H9 (cell line): Measurements from ENCODE around the gene ELOA. TPM values are rescaled to one million over a fixed set of nuclear protein-coding genes. Genes with fewer than 3 reads are reported as not detected.

Source experiments
- DNase-seq: peaks from one replicate; pipeline ENCODE4 v3.0.0-alpha.2; 2017
- H2AFZ ChIP-seq: one replicate; pipeline ENCODE4 v1.6.1; 2013; ENCODE audit warnings: mild to moderate bottlenecking, low read length, control low read depth, moderate library complexity
- H2AK5ac ChIP-seq: 2 replicates; pipeline ENCODE4 v1.6.1; 2013; ENCODE audit warnings: low read length, control low read depth, mixed read lengths; ENCODE audit not compliant: insufficient read length
- H2BK120ac ChIP-seq: one replicate; pipeline ENCODE4 v1.6.1; 2013; ENCODE audit warnings: low read depth, mild to moderate bottlenecking, low read length, control low read depth, inconsistent platforms; ENCODE audit not compliant: poor library complexity, severe bottlenecking
- H2BK12ac ChIP-seq: 2 replicates; pipeline ENCODE4 v1.6.1; 2013; ENCODE audit warnings: low read length, control low read depth, mixed read lengths, low read depth; ENCODE audit not compliant: insufficient read length
- H2BK15ac ChIP-seq: 2 replicates; pipeline ENCODE4 v1.6.1; 2013; ENCODE audit warnings: low read depth, low read length, control low read depth
- H2BK20ac ChIP-seq: one replicate; pipeline ENCODE4 v1.6.1; 2013; ENCODE audit warnings: low read depth, mild to moderate bottlenecking, low read length, control low read depth, inconsistent platforms; ENCODE audit not compliant: poor library complexity, severe bottlenecking
- H2BK5ac ChIP-seq: 2 replicates; pipeline ENCODE4 v1.6.1; 2013; ENCODE audit warnings: low read length, control low read depth, mixed read lengths; ENCODE audit not compliant: insufficient read length
- H3K14ac ChIP-seq: 2 replicates; pipeline ENCODE4 v1.6.1; 2013; ENCODE audit warnings: low read length, control low read depth; ENCODE audit not compliant: insufficient read depth
- H3K18ac ChIP-seq: 2 replicates; pipeline ENCODE4 v1.6.1; 2013; ENCODE audit warnings: low read depth, mild to moderate bottlenecking, mixed read lengths, low read length, control low read depth; ENCODE audit not compliant: insufficient read length
- H3K23ac ChIP-seq: 2 replicates; pipeline ENCODE4 v1.6.1; 2013; ENCODE audit warnings: low read length, control low read depth, mixed read lengths, low read depth; ENCODE audit not compliant: insufficient read length
- H3K23me2 ChIP-seq: 2 replicates; pipeline ENCODE4 v1.6.1; 2013; ENCODE audit warnings: low read depth, mild to moderate bottlenecking, mixed read lengths, low read length, control low read depth; ENCODE audit not compliant: insufficient read length, poor library complexity, severe bottlenecking
- H3K27ac ChIP-seq: 2 replicates; pipeline ENCODE4 v1.5.1; 2013; ENCODE audit warnings: low read length, control low read depth, mixed read lengths, low read depth; ENCODE audit not compliant: insufficient read length
- H3K27me3 ChIP-seq: 2 replicates; pipeline ENCODE4 v1.6.1; 2013; ENCODE audit warnings: low read length, control low read depth, inconsistent platforms; ENCODE audit not compliant: insufficient read depth
- H3K4ac ChIP-seq: 2 replicates; pipeline ENCODE4 v1.6.1; 2013; ENCODE audit warnings: low read depth, mild to moderate bottlenecking, control low read depth, inconsistent platforms, low read length, moderate library complexity
- H3K4me1 ChIP-seq: 2 replicates; pipeline ENCODE4 v1.6.1; 2013; ENCODE audit warnings: low read length, control low read depth, inconsistent platforms; ENCODE audit not compliant: insufficient read depth
- H3K4me2 ChIP-seq: 2 replicates; pipeline ENCODE4 v1.6.1; 2013; ENCODE audit warnings: low read length, control low read depth, mixed read lengths; ENCODE audit not compliant: insufficient read length, insufficient read depth
- H3K56ac ChIP-seq: 2 replicates; pipeline ENCODE4 v1.6.1; 2013; ENCODE audit warnings: low read depth, mild to moderate bottlenecking, mixed read lengths, low read length, control low read depth; ENCODE audit not compliant: insufficient read length
- H3K79me1 ChIP-seq: 2 replicates; pipeline ENCODE4 v1.6.1; 2013; ENCODE audit warnings: low read depth, mild to moderate bottlenecking, moderate library complexity, low read length, control low read depth, inconsistent platforms; ENCODE audit not compliant: insufficient read depth, poor library complexity, severe bottlenecking
- H3K79me2 ChIP-seq: 2 replicates; pipeline ENCODE4 v1.6.1; 2013; ENCODE audit warnings: low read length, control low read depth, inconsistent platforms; ENCODE audit not compliant: insufficient read depth
- H3K9ac ChIP-seq: 2 replicates; pipeline ENCODE4 v1.6.1; 2013; ENCODE audit warnings: low read length, control low read depth, mixed read lengths; ENCODE audit not compliant: insufficient read length; ENCODE audit errors: extremely low read depth
- H3K9me3 ChIP-seq: one replicate; pipeline ENCODE4 v1.6.1; 2013; ENCODE audit warnings: low read depth, low read length, inconsistent platforms; ENCODE audit not compliant: control insufficient read depth
- H3T11ph ChIP-seq: one replicate; pipeline ENCODE4 v1.6.1; 2013; ENCODE audit warnings: mild to moderate bottlenecking, low read length, control low read depth, inconsistent platforms
- H4K20me1 ChIP-seq: one replicate; pipeline ENCODE4 v1.6.1; 2013; ENCODE audit not compliant: control insufficient read depth, insufficient read length, insufficient read depth
- H4K5ac ChIP-seq: 2 replicates; pipeline ENCODE4 v1.6.1; 2013; ENCODE audit warnings: low read depth, mild to moderate bottlenecking, mixed read lengths, low read length, control low read depth; ENCODE audit not compliant: insufficient read length
- H4K8ac ChIP-seq: replicated peaks from 2 replicates; pipeline ENCODE4 v1.6.1; 2013; ENCODE audit warnings: low read length, control low read depth, mixed read lengths, low read depth; ENCODE audit not compliant: insufficient read length
- H4K91ac ChIP-seq: 2 replicates; pipeline ENCODE4 v1.6.1; 2013; ENCODE audit warnings: low read depth, mild to moderate bottlenecking, moderate library complexity, mixed read lengths, low read length, control low read depth; ENCODE audit not compliant: insufficient read length
- H3K27ac Mint-ChIP-seq, 3 experiments: 2 replicates in 2 of 3; 3 replicates in 1 of 3; pipeline ENCODE4 v1.8.0; 2020 to 2021; ENCODE audit warnings: mixed read lengths in 3 of 3, mild to moderate bottlenecking in 1 of 3, moderate library complexity in 1 of 3
- H3K27me3 Mint-ChIP-seq: 2 replicates; pipeline ENCODE4 v1.8.0; 2021; ENCODE audit warnings: low read depth, mild to moderate bottlenecking, moderate library complexity, mixed read lengths
- H3K36me3 Mint-ChIP-seq, 3 experiments: 2 replicates in 2 of 3; 3 replicates in 1 of 3; pipeline ENCODE4 v1.8.0; 2020 to 2021; ENCODE audit warnings: low read depth in 3 of 3, mixed read lengths in 3 of 3; ENCODE audit not compliant: insufficient read depth in 1 of 3
- H3K4me1 Mint-ChIP-seq, 2 experiments: 2 replicates each; pipeline ENCODE4 v1.8.0; 2020; ENCODE audit warnings: mixed read lengths in 2 of 2
- H3K4me3 Mint-ChIP-seq, 2 experiments: 2 replicates in 1 of 2; 3 replicates in 1 of 2; pipeline ENCODE4 v1.8.0; 2020 to 2021; ENCODE audit warnings: mild to moderate bottlenecking in 2 of 2, mixed read lengths in 2 of 2, moderate library complexity in 1 of 2
- H3K9me3 Mint-ChIP-seq, 2 experiments: 2 replicates in 1 of 2; 3 replicates in 1 of 2; pipeline ENCODE4 v1.8.0; 2020; ENCODE audit warnings: mild to moderate bottlenecking in 2 of 2, mixed read lengths in 2 of 2, moderate library complexity in 1 of 2
- CTCF ChIP-seq: fragments of 200-600 bp; sonication (generic); conservative IDR thresholded peaks from 3 replicates; pipeline ENCODE4 v1.8.0; 2021; ENCODE audit warnings: antibody characterized with exemption, mild to moderate bottlenecking
- WGBS: extraction: QIAGEN DNeasy Blood & Tissue Kit; methylation state at CpG from one replicate; pipeline ENCODE4 v1.1.7; 2013; ENCODE audit warnings: missing lambda C conversion rate, low lambda C conversion rate, mixed read lengths; ENCODE audit not compliant: insufficient read length; ENCODE audit errors: extremely low coverage; 5-methylcytosine and 5-hydroxymethylcytosine counted together
- total RNA-seq: library from RNA; stranded (reverse); gene quantifications from 2 replicates; pipeline ENCODE4 v1.2.1, GENCODE V29; 2021

Gene ELOA
- total RNA-seq, 1 experiment from 2014 or later: 66.2 TPM

GRCh38 chr1:23759277-23759676, 16.0 kb downstream of the ELOA start:
- Histone ChIP-seq H3K14ac (no peak overlapping the region), H2BK120ac (no peak overlapping the region), H4K5ac (no peak overlapping the region), H3K4ac (no peak overlapping the region), H2AK5ac (no peak overlapping the region), H2BK15ac (no peak overlapping the region), H2BK5ac (no peak overlapping the region), H3K4me2 (no peak overlapping the region), H3K27ac (no peak overlapping the region), H4K91ac (no peak overlapping the region), H3K79me1 (no peaks in the 10 kb centered on the region), H3K23ac (no peak overlapping the region), H3K79me2 (no peaks in the 10 kb centered on the region), H4K20me1 (peaks cover 2% of the 10 kb centered on the region), H3K4me1 (no peaks in the 10 kb centered on the region), H3T11ph (no peak overlapping the region), H3K18ac (no peak overlapping the region), H2AFZ (no peak overlapping the region), H3K27me3 (no peaks in the 10 kb centered on the region), H4K8ac (no peak overlapping the region), H3K56ac (no peak overlapping the region), H3K23me2 (no peaks in the 10 kb centered on the region), H3K9me3 (no peaks in the 10 kb centered on the region), H2BK20ac (no peak overlapping the region), H2BK12ac (no peak overlapping the region), H3K9ac (no peak overlapping the region)
- Mint-ChIP-seq H3K9me3 (no peaks in the 10 kb centered on the region), H3K27ac (peak overlapping the region in 1 of 3 experiments; percentile 16; a peak in 1 of 7 replicates), H3K36me3 (peaks cover 41 to 84% (median 83%) of the 10 kb centered on the region in 3 experiments; a peak in 6 of 7 replicates), H3K4me1 (no peaks in the 10 kb centered on the region), H3K4me3 (no peak overlapping the region), H3K27me3 (no peaks in the 10 kb centered on the region)
- DNase-seq: no peak
- TF ChIP-seq CTCF: no peak
- WGBS: no CpG with 5 or more reads among the region's 4 CpGs
